Measurements from ENCODE around the gene ZNF669. TPM values are rescaled to one million over a fixed set of nuclear protein-coding genes. Genes with fewer than 3 reads are reported as not detected.

ZNF669 gene
- total RNA-seq, 2 donors from 2014 or later, result 14.3 to 20.6 TPM

GRCh38 chr1:247115141-247115510 lies 11.0 kb upstream of the ZNF669 start:
- Histone ChIP-seq H3K4me1 (ENCODE audit: control insufficient read depth, insufficient read depth, low read length) (no peaks in the 10 kb centered on the region), H3K27ac (ENCODE audit: low read depth, low read length) (no peak overlapping the region), H3K27me3 (ENCODE audit: control insufficient read depth, insufficient read depth, low read length, poor library complexity, severe bottlenecking) (peaks cover 17% of the 10 kb centered on the region), H3K9ac (ENCODE audit: extremely low read depth, low read length, poor library complexity, severe bottlenecking) (no peak overlapping the region), H3K9me3 (ENCODE audit: control insufficient read depth, low read length) (no peaks in the 10 kb centered on the region), H3K36me3 (ENCODE audit: control insufficient read depth, insufficient read depth, low read length) (no peaks in the 10 kb centered on the region), H3K4me3 (ENCODE audit: low read length) (no peak overlapping the region)
- TF ChIP-seq CTCF (conservative IDR thresholded peaks at IDR 0.05), result no peak
- peaks cover 35% of the 10 kb centered on the region for H3K27me3 Mint-ChIP-seq (ENCODE audit: insufficient read depth)
- no peak overlapping the region for H3K27ac Mint-ChIP-seq
- no peak overlapping the region for H3K4me3 Mint-ChIP-seq
- H3K4me1 Mint-ChIP-seq, result peaks cover 6% of the 10 kb centered on the region
- DNase-seq, result no peak
- peaks cover 2% of the 10 kb centered on the region for H3K9me3 Mint-ChIP-seq
- 71 to 82% methylated on average over 3 to 7 of the region's 7 CpGs for WGBS, 2 experiments (ENCODE audit: insufficient coverage in 1 of 2, insufficient read length in 1 of 2)
- H3K36me3 Mint-ChIP-seq (ENCODE audit: low read depth), result no peaks in the 10 kb centered on the region

- Mint-ChIP-seq H3K9me3 (peaks cover 2% of the 10 kb centered on the region), H3K4me3 (no peak overlapping the region), H3K27me3 (ENCODE audit: insufficient read depth) (peaks cover 41% of the 10 kb centered on the region), H3K4me1 (peaks cover 6% of the 10 kb centered on the region), H3K36me3 (ENCODE audit: low read depth) (no peaks in the 10 kb centered on the region), H3K27ac (no peak overlapping the region)
- Histone ChIP-seq H3K9me3 (ENCODE audit: control insufficient read depth, low read length) (no peaks in the 10 kb centered on the region), H3K27me3 (ENCODE audit: control insufficient read depth, insufficient read depth, low read length, poor library complexity, severe bottlenecking) (peaks cover 17% of the 10 kb centered on the region), H3K4me3 (ENCODE audit: low read length) (no peak overlapping the region), H3K27ac (ENCODE audit: low read depth, low read length) (no peak overlapping the region), H3K9ac (ENCODE audit: extremely low read depth, low read length, poor library complexity, severe bottlenecking) (no peak overlapping the region), H3K36me3 (ENCODE audit: control insufficient read depth, insufficient read depth, low read length) (no peaks in the 10 kb centered on the region), H3K4me1 (ENCODE audit: control insufficient read depth, insufficient read depth, low read length) (no peaks in the 10 kb centered on the region)
- TF ChIP-seq CTCF (conservative IDR thresholded peaks at IDR 0.05), result no peak
- no peak for DNase-seq
- 84 to 91% methylated on average over 10 to 13 of the region's 13 CpGs for WGBS, 2 experiments (ENCODE audit: insufficient coverage in 1 of 2, insufficient read length in 1 of 2)
Measured at GRCh38 chr1:247114351-247115140, 10.4 kb upstream of the ZNF669 start.

GRCh38 chr1:247113733-247114271 lies 9.6 kb upstream of the ZNF669 start:
- Histone ChIP-seq H3K4me3 (ENCODE audit: low read length) (no peak overlapping the region), H3K36me3 (ENCODE audit: control insufficient read depth, insufficient read depth, low read length) (no peaks in the 10 kb centered on the region), H3K27me3 (ENCODE audit: control insufficient read depth, insufficient read depth, low read length, poor library complexity, severe bottlenecking) (peaks cover 17% of the 10 kb centered on the region), H3K27ac (ENCODE audit: low read depth, low read length) (no peak overlapping the region), H3K9ac (ENCODE audit: extremely low read depth, low read length, poor library complexity, severe bottlenecking) (no peak overlapping the region), H3K4me1 (ENCODE audit: control insufficient read depth, insufficient read depth, low read length) (no peaks in the 10 kb centered on the region), H3K9me3 (ENCODE audit: control insufficient read depth, low read length) (no peaks in the 10 kb centered on the region)
- TF ChIP-seq CTCF (conservative IDR thresholded peaks at IDR 0.05), result no peak
- DNase-seq, result no peak
- H3K27ac Mint-ChIP-seq, result no peak overlapping the region
- H3K4me1 Mint-ChIP-seq, result peaks cover 6% of the 10 kb centered on the region
- no peak overlapping the region for H3K4me3 Mint-ChIP-seq
- H3K36me3 Mint-ChIP-seq (ENCODE audit: low read depth), result no peaks in the 10 kb centered on the region
- peaks cover 2% of the 10 kb centered on the region for H3K9me3 Mint-ChIP-seq
- 89 to 93% methylated on average over 4 to 5 of the region's 5 CpGs for WGBS, 2 experiments (ENCODE audit: insufficient coverage in 1 of 2, insufficient read length in 1 of 2)
- peaks cover 48% of the 10 kb centered on the region for H3K27me3 Mint-ChIP-seq (ENCODE audit: insufficient read depth)

Data from endodermal cell (in vitro differentiated cells).